HepG2 (cell line): Measurements from ENCODE around the gene SH2D6. TPM values are rescaled to one million over a fixed set of nuclear protein-coding genes. Genes with fewer than 3 reads are reported as not detected.
A peak's percentile ranks its signal among the peaks of the same experiment; 100 is the strongest.

Experiments used
- ATAC-seq: fragments of 200-7000 bp; cut with Tn5 transposase; 3 replicates; pipeline ENCODE4 v1.9.1; 2020; ENCODE audit warnings: mild to moderate bottlenecking, moderate library complexity
- BruUV-seq: library from RNA; stranded (reverse); fragments of 400-500 nt; replicated peaks from 2 replicates; lab custom pipeline; 2021; lab: Mats Ljungman, UMichigan
- CTCF ChIA-PET: fragments of 300-600 bp; formaldehyde crosslinking; extraction: SDS; loops from one replicate; lab custom pipeline; 2021; ENCODE audit warnings: low total read pairs, inconsistent platforms, low intra/inter-chr PET ratio; lab: Yijun Ruan, JAX
- POLR2A ChIA-PET: fragments of 350-600 bp; sonication (Branson Sonifier 250); formaldehyde crosslinking; loops from one replicate; lab custom pipeline; 2020; ENCODE audit warnings: antibody characterized with exemption, inconsistent platforms; lab: Yijun Ruan, JAX
- DNase-seq: peaks from one replicate; pipeline ENCODE4 v3.0.0-alpha.2; 2015; ENCODE audit warnings: low spot score
- FAIRE-seq: peaks from 3 replicates; lab custom pipeline; 2011; peaks lifted over from hg19 to GRCh38; lab: Jason Lieb, UNC
- H2AFZ ChIP-seq: one replicate; pipeline ENCODE4 v1.6.1; 2011; ENCODE audit warnings: low read length, inconsistent platforms
- H3K27ac ChIP-seq: fragments of 300-600 bp; 3 replicates; pipeline ENCODE4 v1.8.0; 2011; ENCODE audit warnings: mixed run types, mild to moderate bottlenecking, mixed read lengths, low read length, inconsistent platforms; ENCODE audit not compliant: insufficient read depth; ENCODE audit errors: extremely low read length
- H3K27me3 ChIP-seq, 2 experiments: fragments of 200-600 bp in 1 of 2; 2 replicates in 1 of 2; 3 replicates in 1 of 2; pipeline versions ENCODE4 v1.6.0 to v1.8.0; 2011; ENCODE audit warnings: low read length in 2 of 2, mild to moderate bottlenecking in 2 of 2, moderate library complexity in 2 of 2, inconsistent platforms in 1 of 2; ENCODE audit not compliant: insufficient read depth in 2 of 2, control insufficient read depth in 1 of 2
- H3K36me3 ChIP-seq, 2 experiments: fragments of 200-600 bp in 1 of 2; replicated peaks in 1 of 2; 2 replicates in 1 of 2; 3 replicates in 1 of 2; pipeline versions ENCODE4 v1.5.1 to v1.8.0; 2011; ENCODE audit warnings: low read length in 2 of 2, inconsistent platforms in 1 of 2; ENCODE audit not compliant: insufficient read depth in 2 of 2, control insufficient read depth in 1 of 2
- H3K4me1 ChIP-seq: 2 replicates; pipeline ENCODE4 v1.5.1; 2012; ENCODE audit warnings: low read length, inconsistent platforms; ENCODE audit not compliant: insufficient read depth
- H3K4me2 ChIP-seq: 2 replicates; pipeline ENCODE4 v1.6.0; 2011; ENCODE audit warnings: low read depth, low read length, inconsistent platforms
- H3K4me3 ChIP-seq, 3 experiments: fragments of 200-600 bp in 1 of 3; sonication (generic), shearing (Covaris generic) in 1 of 3; replicated peaks in 1 of 3; 2 replicates each; pipeline ENCODE4 v1.5.1; 2011 to 2016; ENCODE audit warnings: low read length in 3 of 3, inconsistent platforms in 2 of 3, low read depth in 2 of 3, mild to moderate bottlenecking in 2 of 3, control low read depth in 1 of 3, mixed read lengths in 1 of 3; ENCODE audit not compliant: insufficient read depth in 1 of 3
- H3K79me2 ChIP-seq: one replicate; pipeline ENCODE4 v1.6.1; 2011; ENCODE audit warnings: low read length, inconsistent platforms; ENCODE audit not compliant: insufficient read depth
- H3K9ac ChIP-seq: 2 replicates; pipeline ENCODE4 v1.6.0; 2011; ENCODE audit warnings: mild to moderate bottlenecking, low read depth, low read length, inconsistent platforms; ENCODE audit not compliant: insufficient read depth
- H3K9me3 ChIP-seq: 2 replicates; pipeline ENCODE4 v1.5.1; 2012; ENCODE audit warnings: mild to moderate bottlenecking, low read length
- H4K20me1 ChIP-seq: 2 replicates; pipeline ENCODE4 v1.6.0; 2011; ENCODE audit warnings: inconsistent platforms, mild to moderate bottlenecking, low read length, moderate library complexity; ENCODE audit not compliant: insufficient read depth
- CBX1 ChIP-seq: IDR thresholded peaks from one replicate; pipeline ENCODE4 v1.6.1; 2016; ENCODE audit warnings: antibody characterized with exemption, low read depth
- E2F2 ChIP-seq: sonication (generic); formaldehyde crosslinking; IDR thresholded peaks from 2 replicates; pipeline ENCODE4 v1.4.0; 2020; ENCODE audit warnings: missing genetic modification reagents, borderline replicate concordance
- NFIC ChIP-seq: IDR thresholded peaks from 2 replicates; pipeline ENCODE4 v1.6.1; 2012; ENCODE audit warnings: mild to moderate bottlenecking, low read length, inconsistent platforms
- NFRKB ChIP-seq: fragments of 450-650 bp; IDR thresholded peaks from 2 replicates; pipeline ENCODE4 v1.6.1; 2017
- PAX8 ChIP-seq: sonication (generic); formaldehyde crosslinking; IDR thresholded peaks from 2 replicates; pipeline ENCODE4 v1.8.0; 2022; ENCODE audit warnings: mild to moderate bottlenecking, missing genetic modification reagents, borderline replicate concordance
- PLRG1 ChIP-seq: fragments of 450-650 bp; conservative IDR thresholded peaks from 2 replicates; pipeline ENCODE4 v1.6.1; 2016
- PRMT3 ChIP-seq: sonication (generic); formaldehyde crosslinking; IDR thresholded peaks from 2 replicates; pipeline ENCODE4 v1.8.1; 2022; ENCODE audit warnings: low read depth, mild to moderate bottlenecking, moderate library complexity, missing genetic modification reagents, borderline replicate concordance
- SP140L ChIP-seq: sonication (generic); formaldehyde crosslinking; IDR thresholded peaks from 2 replicates; pipeline ENCODE4 v1.4.0; 2020; ENCODE audit warnings: missing genetic modification reagents, borderline replicate concordance
- ZNF280B ChIP-seq: sonication (generic); formaldehyde crosslinking; IDR thresholded peaks from 2 replicates; pipeline ENCODE4 v1.5.0; 2020; ENCODE audit warnings: missing genetic modification reagents, mild to moderate bottlenecking, borderline replicate concordance
- ZNF296 ChIP-seq: sonication (generic); formaldehyde crosslinking; conservative IDR thresholded peaks from 2 replicates; pipeline ENCODE4 v1.5.0; 2020; ENCODE audit warnings: mild to moderate bottlenecking, missing genetic modification reagents
- ZNF629 ChIP-seq: sonication (generic); formaldehyde crosslinking; conservative IDR thresholded peaks from 2 replicates; pipeline ENCODE4 v1.5.0; 2020; ENCODE audit warnings: missing genetic modification reagents
- WGBS: methylation state at CpG from one replicate; pipeline ENCODE4 v1.1.6; 2017; ENCODE audit warnings: low lambda C conversion rate; 5-methylcytosine and 5-hydroxymethylcytosine counted together
- in situ Hi-C: cut with HindIII; loops from 2 replicates; pipeline ENCODE4 v1.10.0; 2017; ENCODE audit warnings: low pct_unique_long_range_greater_than_20kb; ENCODE audit not compliant: extremely low pct_ligation_motif_present
- intact Hi-C: fragments of 100-400 bp; cut with micrococcal nuclease; formaldehyde crosslinking; loops from one replicate; pipeline ENCODE4 v1.10.0; 2022; ENCODE audit not compliant: unreplicated experiment
- polyA plus RNA-seq, 8 experiments: library from polyadenylated mRNA; depleted of rRNA in 3 of 8; stranded (reverse) in 7 of 8; unstranded in 1 of 8; fragments of >200 nt; fragmentation: Illumina TruSeq in 4 of 8; extraction: Trizol in 4 of 8; gene quantifications; 2 replicates each; pipeline versions ENCODE4 v1.2.1 to v1.2.3, GENCODE V29; 2011 to 2016; ENCODE audit warnings: low read depth in 4 of 8, missing spikeins in 1 of 8, mixed read lengths in 1 of 8; ENCODE audit not compliant: insufficient read depth in 1 of 8
- total RNA-seq, 5 experiments: library from RNA; depleted of rRNA; stranded (reverse); fragments of >200 nt; fragmentation: Illumina TruSeq; extraction: Trizol; gene quantifications; 2 replicates each; pipeline ENCODE4 v1.2.3, GENCODE V29; 2016; ENCODE audit warnings: low read depth in 1 of 5
- TF ChIP-seq, protein P1 (sequence below): IDR thresholded peaks from 2 replicates; pipeline ENCODE4 v1.6.1; 2016; ENCODE audit warnings: control low read depth

Gene SH2D6
- total and polyA plus RNA-seq, 2 of the 13 experiments (the other 11 are each of a cell fraction or from before 2014, with no cell fraction given): 0.11 to 0.26 TPM

DNA sequence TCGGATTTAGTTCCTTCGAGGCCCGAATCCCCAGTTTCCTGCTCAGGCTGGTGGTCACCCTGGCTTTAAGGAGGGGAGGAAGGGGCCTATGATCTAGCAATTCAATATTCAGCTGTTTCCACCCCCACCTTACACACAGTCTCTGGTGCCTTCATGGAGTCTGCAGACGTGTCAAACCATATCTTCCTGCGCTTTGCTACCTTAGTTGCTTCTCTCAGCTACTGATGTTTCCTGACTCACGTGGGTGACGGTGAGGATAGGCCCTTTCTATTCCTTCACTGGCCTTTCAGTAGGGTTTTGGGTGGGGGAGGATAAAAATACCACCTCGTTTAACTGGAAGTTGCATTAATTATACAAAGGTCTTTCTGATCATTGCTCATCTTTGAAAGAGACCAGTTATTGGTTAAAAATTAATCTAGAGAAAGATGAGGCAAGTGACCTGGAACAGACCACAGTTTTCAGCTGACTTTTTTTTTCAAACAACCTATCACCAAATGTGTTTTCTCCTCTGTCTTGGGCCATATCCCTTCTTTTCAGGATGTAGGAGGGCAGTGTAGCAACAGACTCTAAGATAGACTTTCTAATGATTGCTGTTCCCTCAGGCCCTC lies 49.7 kb downstream of the SH2D6 start (continued):
- TF ChIP-seq E2F2 (CRISPR knock-in tag) (0 out of 2 replicates have a peak, but pooled peaks have one; percentile 41), NFRKB (no peak)
- TF ChIP-seq, all 625 proteins: peak for 19

GRCh38 chr2:85468704-85469349 lies 50.3 kb downstream of the SH2D6 start:
- DNase-seq: peak; percentile 97
- H3K79me2 ChIP-seq: no peaks in the 10 kb centered on the region
- ChIA-PET CTCF (no interaction called here), POLR2A (interaction anchor here (0.6 to 5.7 kb wide), 21 partner anchors 8 to 303 kb away, joined by 3 to 109 read pairs (median 4); partner anchors contain the start of genes C2orf68, ELMOD3, GGCX and MAT2A)
- H3K36me3 ChIP-seq: no peaks in the 10 kb centered on the region
- H3K9ac ChIP-seq: peak overlapping the region; percentile 62
- H3K27me3 ChIP-seq: no peaks in the 10 kb centered on the region
- in situ Hi-C loops (loop anchor here (5.0 kb wide), 1 partner anchor 47 kb away; no protein-coding TSS in a partner anchor), intact Hi-C loops (loop anchor here (1.0 to 5.0 kb wide), 2 partner anchors 33 to 48 kb away; no protein-coding TSS in a partner anchor)
- H3K4me3 ChIP-seq: peak overlapping the region in 2 of 3 experiments; percentile 29 to 44; a peak in 4 of 6 replicates
- BruUV-seq: TSS peak; percentile 44
- peak; percentile 80 for ATAC-seq
- H4K20me1 ChIP-seq: no peaks in the 10 kb centered on the region
- H3K4me1 ChIP-seq: peaks cover 67% of the 10 kb centered on the region
- WGBS: 5% methylated on average over 12 of the region's 12 CpGs
- FAIRE-seq: peak; percentile 66
- H3K9me3 ChIP-seq: no peaks in the 10 kb centered on the region
- peak overlapping the region; percentile 70 for H3K4me2 ChIP-seq
- peak overlapping the region; percentile 70 for H3K27ac ChIP-seq
- peak overlapping the region; percentile 62 for H2AFZ ChIP-seq
- no peak for TF ChIP-seq SP140L (CRISPR knock-in tag)
- no peak for TF ChIP-seq CBX1
- TF ChIP-seq, protein P1, sequence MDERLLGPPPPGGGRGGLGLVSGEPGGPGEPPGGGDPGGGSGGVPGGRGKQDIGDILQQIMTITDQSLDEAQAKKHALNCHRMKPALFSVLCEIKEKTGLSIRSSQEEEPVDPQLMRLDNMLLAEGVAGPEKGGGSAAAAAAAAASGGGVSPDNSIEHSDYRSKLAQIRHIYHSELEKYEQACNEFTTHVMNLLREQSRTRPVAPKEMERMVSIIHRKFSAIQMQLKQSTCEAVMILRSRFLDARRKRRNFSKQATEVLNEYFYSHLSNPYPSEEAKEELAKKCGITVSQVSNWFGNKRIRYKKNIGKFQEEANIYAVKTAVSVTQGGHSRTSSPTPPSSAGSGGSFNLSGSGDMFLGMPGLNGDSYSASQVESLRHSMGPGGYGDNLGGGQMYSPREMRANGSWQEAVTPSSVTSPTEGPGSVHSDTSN: no peak
- TF ChIP-seq ZNF280B (CRISPR knock-in tag): no peak; the same call in 1 of the 2 replicates
- no peak for TF ChIP-seq PAX8 (CRISPR knock-in tag)
- TF ChIP-seq PRMT3 (CRISPR knock-in tag): no peak
- no peak for TF ChIP-seq PLRG1
- no peak for TF ChIP-seq ZNF296 (CRISPR knock-in tag)
- TF ChIP-seq ZNF629 (CRISPR knock-in tag): no peak
- TF ChIP-seq NFIC: peak; percentile 58
